Karpas-422 (cell line): Measurements from ENCODE around the gene AK5. TPM values are rescaled to one million over a fixed set of nuclear protein-coding genes. Genes with fewer than 3 reads are reported as not detected.

ENCODE experiments used
- DNase-seq: peaks from one replicate; pipeline ENCODE4 v3.0.0-alpha.2; 2015
- H2AFZ ChIP-seq: fragments of 200-600 bp; sonication (generic); 2 replicates; pipeline ENCODE4 v1.6.1; 2014; ENCODE audit warnings: antibody characterized with exemption, low read length, mixed read lengths
- H3K27ac ChIP-seq: fragments of 200-600 bp; sonication (generic); 2 replicates; pipeline ENCODE4 v1.5.1; 2014; ENCODE audit warnings: mild to moderate bottlenecking, low read length, moderate library complexity
- H3K27me3 ChIP-seq: fragments of 200-600 bp; sonication (generic); 2 replicates; pipeline ENCODE4 v1.6.1; 2014; ENCODE audit warnings: low read length, mixed read lengths
- H3K36me3 ChIP-seq: fragments of 200-600 bp; sonication (generic); 2 replicates; pipeline ENCODE4 v1.6.1; 2014; ENCODE audit warnings: low read length, mixed read lengths; ENCODE audit not compliant: insufficient read depth
- H3K4me1 ChIP-seq: fragments of 200-600 bp; sonication (generic); 2 replicates; pipeline ENCODE4 v1.6.1; 2014; ENCODE audit warnings: mild to moderate bottlenecking, low read length, mixed read lengths
- H3K4me2 ChIP-seq: fragments of 200-600 bp; sonication (generic); 2 replicates; pipeline ENCODE4 v1.6.1; 2014; ENCODE audit warnings: low read length, low read depth, mild to moderate bottlenecking; ENCODE audit not compliant: poor library complexity, severe bottlenecking
- H3K4me3 ChIP-seq: fragments of 200-600 bp; sonication (generic); 2 replicates; pipeline ENCODE4 v1.5.1; 2014; ENCODE audit warnings: mild to moderate bottlenecking, antibody characterized with exemption, low read length, mixed read lengths
- H3K79me2 ChIP-seq: fragments of 200-600 bp; sonication (generic); 2 replicates; pipeline ENCODE4 v1.6.1; 2014; ENCODE audit warnings: mild to moderate bottlenecking, low read length, mixed read lengths
- H3K9ac ChIP-seq: fragments of 200-600 bp; sonication (generic); 2 replicates; pipeline ENCODE4 v1.6.0; 2014; ENCODE audit warnings: low read length
- H3K9me2 ChIP-seq: fragments of 200-600 bp; sonication (generic), shearing (Covaris generic); replicated peaks from 2 replicates; pipeline ENCODE4 v1.6.0; 2014; ENCODE audit warnings: mild to moderate bottlenecking, low read length, moderate library complexity; ENCODE audit not compliant: insufficient read depth
- H3K9me3 ChIP-seq: fragments of 300-700, 200-600 bp; sonication (generic); 2 replicates; pipeline ENCODE4 v1.6.1; 2014; ENCODE audit warnings: low read length, mixed read lengths
- H4K20me1 ChIP-seq: fragments of 200-600 bp; sonication (generic); 2 replicates; pipeline ENCODE4 v1.6.1; 2014; ENCODE audit warnings: mild to moderate bottlenecking, antibody characterized with exemption, low read length, low read depth; ENCODE audit not compliant: insufficient read depth
- total RNA-seq: library from RNA; depleted of rRNA; stranded (reverse); fragments of >200 nt; shearing (Covaris generic); gene quantifications from 2 replicates; pipeline ENCODE4 v1.2.3, GENCODE V29; 2014; ENCODE audit warnings: low replicate concordance

The AK5 gene
- total RNA-seq, 1 experiment from 2014 or later, result not detected

- Histone ChIP-seq H4K20me1 (no peaks in the 10 kb centered on the region), H3K36me3 (no peaks in the 10 kb centered on the region), H3K79me2 (no peaks in the 10 kb centered on the region), H3K9me3 (peaks cover 11% of the 10 kb centered on the region; the same call in 1 of the 2 replicates), H3K4me1 (no peaks in the 10 kb centered on the region), H3K27me3 (no peaks in the 10 kb centered on the region), H3K9me2 (no peaks in the 10 kb centered on the region), H2AFZ (no peak overlapping the region), H3K4me3 (no peak overlapping the region), H3K4me2 (no peak overlapping the region), H3K9ac (no peak overlapping the region), H3K27ac (no peak overlapping the region)
- no peak for DNase-seq
Measured at GRCh38 chr1:77253211-77253610, 28.6 kb upstream of the AK5 start.

- Histone ChIP-seq H3K4me2 (no peak overlapping the region), H4K20me1 (no peaks in the 10 kb centered on the region), H3K9me2 (no peaks in the 10 kb centered on the region), H3K27me3 (no peaks in the 10 kb centered on the region), H3K79me2 (no peaks in the 10 kb centered on the region), H3K9ac (no peak overlapping the region), H3K9me3 (no peaks in the 10 kb centered on the region), H3K4me3 (no peak overlapping the region), H3K36me3 (no peaks in the 10 kb centered on the region), H2AFZ (no peak overlapping the region), H3K4me1 (no peaks in the 10 kb centered on the region), H3K27ac (no peak overlapping the region)
- no peak for DNase-seq
Measured at GRCh38 chr1:77263708-77264107, 18.1 kb upstream of the AK5 start.

- Histone ChIP-seq H2AFZ (no peak overlapping the region), H3K4me3 (no peak overlapping the region), H3K4me1 (no peaks in the 10 kb centered on the region), H3K27ac (no peak overlapping the region), H3K36me3 (no peaks in the 10 kb centered on the region), H3K27me3 (no peaks in the 10 kb centered on the region), H3K9me3 (no peaks in the 10 kb centered on the region), H4K20me1 (no peaks in the 10 kb centered on the region), H3K79me2 (no peaks in the 10 kb centered on the region), H3K9ac (no peak overlapping the region), H3K4me2 (no peak overlapping the region), H3K9me2 (no peaks in the 10 kb centered on the region)
- no peak for DNase-seq
Measured at GRCh38 chr1:77265180-77265579, 16.6 kb upstream of the AK5 start.

- no peaks in the 10 kb centered on the region for H3K4me1 ChIP-seq
- H2AFZ ChIP-seq, result no peak overlapping the region
- no peak overlapping the region for H3K4me2 ChIP-seq
- no peaks in the 10 kb centered on the region for H3K9me2 ChIP-seq
- H3K27me3 ChIP-seq, result no peaks in the 10 kb centered on the region
- no peak overlapping the region for H3K27ac ChIP-seq
- DNase-seq, result no peak
- H3K9me3 ChIP-seq, result no peaks in the 10 kb centered on the region
- H3K79me2 ChIP-seq, result no peaks in the 10 kb centered on the region
- no peaks in the 10 kb centered on the region for H4K20me1 ChIP-seq
- H3K36me3 ChIP-seq, result no peaks in the 10 kb centered on the region
- H3K4me3 ChIP-seq, result no peak overlapping the region
- H3K9ac ChIP-seq, result no peak overlapping the region
Measured at GRCh38 chr1:77267035-77267434, 14.8 kb upstream of the AK5 start.

GRCh38 chr1:77271852-77272580, 9.8 kb upstream of the AK5 start:
- no peak overlapping the region for H3K4me2 ChIP-seq
- no peaks in the 10 kb centered on the region for H4K20me1 ChIP-seq
- no peak for DNase-seq
- no peaks in the 10 kb centered on the region for H3K9me2 ChIP-seq
- no peaks in the 10 kb centered on the region for H3K27me3 ChIP-seq
- H3K27ac ChIP-seq, result no peak overlapping the region
- no peak overlapping the region for H3K9ac ChIP-seq
- H3K4me3 ChIP-seq, result no peak overlapping the region
- no peaks in the 10 kb centered on the region for H3K79me2 ChIP-seq
- H3K9me3 ChIP-seq, result no peaks in the 10 kb centered on the region
- H3K4me1 ChIP-seq, result no peaks in the 10 kb centered on the region
- H3K36me3 ChIP-seq, result no peaks in the 10 kb centered on the region
- H2AFZ ChIP-seq, result no peak overlapping the region

GRCh38 chr1:77273891-77274290, 7.9 kb upstream of the AK5 start:
- Histone ChIP-seq H2AFZ (no peak overlapping the region), H3K9ac (no peak overlapping the region), H3K4me3 (no peak overlapping the region), H3K27ac (no peak overlapping the region), H3K79me2 (no peaks in the 10 kb centered on the region), H3K4me1 (no peaks in the 10 kb centered on the region), H3K36me3 (no peaks in the 10 kb centered on the region), H3K27me3 (no peaks in the 10 kb centered on the region), H3K9me2 (no peaks in the 10 kb centered on the region), H4K20me1 (no peaks in the 10 kb centered on the region), H3K9me3 (no peaks in the 10 kb centered on the region), H3K4me2 (no peak overlapping the region)
- DNase-seq, result no peak

GRCh38 chr1:77275194-77275593, 6.6 kb upstream of the AK5 start:
- Histone ChIP-seq H3K4me3 (no peak overlapping the region), H3K4me1 (no peaks in the 10 kb centered on the region; the same call in 1 of the 2 replicates), H3K9me2 (no peaks in the 10 kb centered on the region), H3K9me3 (no peaks in the 10 kb centered on the region), H3K4me2 (no peak overlapping the region), H3K9ac (no peak overlapping the region), H4K20me1 (no peaks in the 10 kb centered on the region), H3K79me2 (no peaks in the 10 kb centered on the region), H3K27me3 (no peaks in the 10 kb centered on the region), H3K36me3 (no peaks in the 10 kb centered on the region), H2AFZ (no peak overlapping the region), H3K27ac (no peak overlapping the region)
- DNase-seq, result no peak

GRCh38 chr1:77276941-77277340, 4.9 kb upstream of the AK5 start:
- Histone ChIP-seq H4K20me1 (no peaks in the 10 kb centered on the region), H3K27ac (no peak overlapping the region), H3K27me3 (no peaks in the 10 kb centered on the region), H2AFZ (no peak overlapping the region), H3K4me2 (no peak overlapping the region), H3K79me2 (no peaks in the 10 kb centered on the region), H3K9ac (no peak overlapping the region), H3K4me3 (no peak overlapping the region), H3K9me3 (no peaks in the 10 kb centered on the region), H3K4me1 (peaks cover 3% of the 10 kb centered on the region; the same call in 1 of the 2 replicates), H3K36me3 (no peaks in the 10 kb centered on the region), H3K9me2 (no peaks in the 10 kb centered on the region)
- DNase-seq, result no peak
